Retina (tissue), 1 donor: Measurements from ENCODE around the gene PRKG1.
"Not testable (repeated sequence)": the region's sequence is repeated elsewhere in the genome, so short reads cannot be mapped to it uniquely, and the experiment has no call there.

Experiments used
- DNase-seq: peaks from one replicate; pipeline ENCODE4 v3.0.0-alpha.2; 2016

PRKG1 gene

GRCh38 chr10:51542853-51543252, 468.6 kb downstream of the PRKG1 start:
- DNase-seq = no peak

GRCh38 chr10:51544933-51545332, 470.6 kb downstream of the PRKG1 start:
- DNase-seq = no peak

GRCh38 chr10:51547941-51548340, 473.7 kb downstream of the PRKG1 start:
- DNase-seq = no peak

- no peak for DNase-seq
Measured at GRCh38 chr10:51552879-51553278, 478.6 kb downstream of the PRKG1 start.

DNA sequence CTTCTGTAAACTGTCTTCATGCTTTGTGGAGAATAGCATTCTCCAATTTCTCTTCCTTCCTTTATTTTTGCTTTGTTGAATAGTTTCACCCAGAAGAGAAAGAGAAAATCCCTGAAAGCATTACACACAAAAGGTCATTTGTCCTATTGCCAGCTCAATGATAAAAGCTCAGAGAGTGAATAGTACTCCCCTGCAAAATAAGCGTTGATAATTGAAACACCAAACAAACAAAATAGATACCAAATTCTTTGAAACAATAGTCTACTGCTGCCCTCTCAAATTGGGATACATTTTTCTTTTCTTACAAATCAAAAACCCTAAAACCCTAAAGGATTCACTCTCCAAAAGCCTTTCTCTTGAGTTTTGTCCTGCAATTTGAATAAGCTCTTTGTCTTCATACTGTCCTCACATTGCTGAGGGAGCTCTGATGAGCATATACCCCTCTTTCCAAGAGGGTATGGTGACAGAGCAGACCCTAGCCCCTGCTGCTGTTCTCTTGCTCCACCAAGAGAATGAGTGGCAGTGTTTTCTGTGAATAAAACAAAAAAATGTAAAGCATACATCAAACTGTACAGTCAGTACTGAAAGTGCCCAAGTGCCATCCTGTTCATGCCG, 490.7 kb downstream of the PRKG1 start:
- DNase-seq = no peak

DNA sequence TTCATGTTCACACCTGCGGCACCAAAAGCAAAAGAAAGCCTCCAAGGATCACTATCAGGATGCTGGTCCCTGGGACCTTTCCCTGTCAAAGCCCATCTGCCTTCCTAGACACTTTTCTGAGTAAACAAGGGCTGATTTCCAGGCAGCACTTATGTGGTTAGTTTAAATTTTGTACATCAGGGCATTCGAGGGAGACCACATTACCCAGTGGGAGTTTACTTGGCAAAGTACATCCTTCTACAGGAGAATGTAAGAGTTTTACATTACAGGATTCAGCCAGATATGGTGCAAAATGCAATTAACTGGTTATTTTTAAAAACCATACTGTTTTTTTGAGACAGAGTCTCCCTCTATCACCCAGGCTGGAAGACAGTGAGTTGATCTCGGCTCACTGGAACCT, 493.0 kb downstream of the PRKG1 start:
- no peak for DNase-seq

DNA sequence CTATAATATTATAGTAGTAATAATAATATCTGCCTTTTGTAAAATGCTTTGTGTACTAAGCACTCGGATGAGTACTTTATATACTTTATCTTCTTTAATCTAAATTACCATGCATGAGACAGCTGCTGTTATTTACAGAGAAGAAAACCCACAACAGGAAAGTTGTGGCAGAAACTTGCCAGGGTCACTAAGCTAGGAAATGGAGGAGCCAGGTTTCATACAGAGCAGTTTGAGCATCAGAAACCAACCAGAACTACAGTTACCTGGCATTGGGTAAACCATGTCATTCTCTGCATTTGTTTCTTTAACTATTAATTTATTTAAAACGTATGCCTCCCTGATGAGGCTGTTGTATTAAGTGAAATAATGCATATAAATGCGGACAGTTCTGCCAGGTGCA, 495.2 kb downstream of the PRKG1 start:
- no peak for DNase-seq

DNA sequence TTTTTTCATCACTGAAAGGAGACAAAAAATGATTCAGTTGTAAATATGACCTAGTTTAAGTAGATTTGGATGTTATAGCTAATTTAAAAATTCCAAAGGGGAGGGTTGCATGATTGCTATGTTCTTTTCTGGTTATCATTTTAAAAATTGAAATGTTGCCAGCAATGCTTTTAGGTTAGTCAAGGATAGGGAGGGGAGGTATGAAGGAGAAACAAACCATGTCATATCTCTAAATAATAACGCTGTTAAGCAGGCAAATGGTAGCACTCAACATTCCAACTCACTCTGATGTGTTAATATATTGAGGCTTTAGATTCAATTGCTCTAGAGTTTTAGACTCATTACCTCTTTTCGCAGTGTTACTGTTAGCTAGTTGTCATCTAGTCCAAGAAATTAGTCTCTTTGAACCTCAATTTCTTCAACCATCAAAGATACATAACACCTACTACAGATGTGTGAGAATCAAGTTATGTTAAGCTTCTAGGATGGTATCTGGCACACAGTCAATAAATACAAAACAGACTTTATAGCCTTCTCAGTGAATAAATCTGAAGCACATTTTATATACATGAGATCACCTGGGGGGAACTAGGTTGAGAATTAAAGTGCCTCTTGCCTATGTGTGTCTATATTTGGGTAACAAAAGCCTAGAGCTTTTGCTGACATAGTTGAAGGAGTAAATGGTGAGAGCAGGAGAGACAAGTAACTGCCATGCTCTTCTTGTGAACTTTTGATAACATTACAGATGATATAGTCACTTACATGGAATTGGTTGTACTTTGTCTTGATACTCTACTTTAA, 500.2 kb downstream of the PRKG1 start:
- no peak for DNase-seq

DNA sequence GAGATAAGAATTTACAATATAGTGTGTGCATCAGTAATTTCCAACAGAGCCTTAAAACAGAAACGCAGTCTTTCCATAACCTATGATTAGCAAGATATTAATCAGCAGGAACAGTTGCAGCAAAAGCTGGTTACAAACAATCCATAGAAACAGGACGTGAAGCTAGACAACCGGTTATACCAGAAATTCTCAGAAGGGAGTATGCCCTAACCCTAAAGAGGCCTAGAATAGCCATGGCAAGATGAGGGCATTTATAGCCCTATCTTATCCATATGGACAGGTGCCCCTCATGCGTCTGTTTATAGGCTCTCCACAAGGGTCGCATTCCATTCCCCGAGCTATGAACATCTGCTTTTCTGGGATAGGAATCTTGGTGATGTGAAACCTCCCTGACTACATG, 506.9 kb downstream of the PRKG1 start:
- not testable (repeated sequence) for DNase-seq

GRCh38 chr10:51583976-51584375, 509.7 kb downstream of the PRKG1 start:
- no peak for DNase-seq

GRCh38 chr10:51585742-51586141, 511.5 kb downstream of the PRKG1 start:
- DNase-seq = no peak

DNA sequence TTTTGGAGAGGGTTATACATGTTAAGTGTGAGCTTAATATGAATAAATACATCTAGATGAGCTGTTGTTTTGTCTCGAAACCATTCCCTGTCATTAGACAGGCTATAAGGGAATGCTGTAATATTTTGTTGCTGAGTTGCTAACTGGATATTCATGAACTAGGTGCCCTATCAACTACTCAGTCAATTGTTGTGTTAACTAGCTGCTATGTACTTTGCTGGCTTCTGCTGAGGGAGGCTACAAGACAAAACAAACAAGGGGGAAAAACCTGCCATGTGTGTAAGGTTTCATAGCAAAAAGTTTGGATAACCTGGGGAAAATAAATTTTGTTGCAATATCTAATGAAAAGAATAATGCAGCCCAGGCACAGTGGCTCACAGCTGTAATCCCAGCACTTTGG, 514.7 kb downstream of the PRKG1 start:
- DNase-seq = no peak

DNA sequence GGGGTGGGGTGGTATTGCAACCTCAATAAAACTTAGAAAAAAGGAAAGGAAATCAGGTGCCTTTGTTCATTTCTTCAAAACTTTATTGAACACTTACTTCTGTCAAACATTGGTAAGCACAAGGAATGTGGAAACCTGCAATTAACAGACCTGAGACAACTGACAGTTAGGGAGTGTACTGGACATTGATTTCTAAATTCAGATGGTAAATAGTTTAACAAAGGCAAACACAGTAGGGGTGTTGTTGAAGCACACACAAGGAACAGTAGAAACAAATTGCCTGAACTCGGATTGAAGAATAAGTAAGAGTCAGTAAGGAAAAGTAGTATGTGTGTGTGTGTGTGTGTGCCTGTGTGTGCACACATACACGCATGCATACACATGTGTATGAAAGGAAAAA, 516.5 kb downstream of the PRKG1 start:
- DNase-seq = no peak

- no peak for DNase-seq
Measured at GRCh38 chr10:51596695-51597094, 522.4 kb downstream of the PRKG1 start.

DNA sequence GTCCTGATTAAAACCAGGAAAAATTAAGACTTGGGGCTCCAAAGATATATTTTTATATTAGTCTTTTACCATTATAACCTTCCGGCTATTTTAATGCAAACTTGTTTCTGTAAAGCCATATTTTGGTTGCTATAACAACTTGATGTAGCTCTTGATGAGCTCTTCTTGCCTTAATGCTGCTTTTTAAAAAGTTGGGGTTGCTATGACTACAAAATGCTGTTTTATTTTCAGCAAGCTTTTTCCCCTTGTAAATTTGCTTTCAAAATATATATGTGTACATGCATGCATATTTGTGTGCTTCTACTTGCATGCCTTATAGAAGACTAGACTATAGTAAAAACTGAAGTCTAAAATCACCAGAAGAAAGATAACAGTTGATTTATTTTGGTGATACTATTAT, 525.4 kb downstream of the PRKG1 start:
- no peak for DNase-seq

GRCh38 chr10:51602326-51602725, 528.0 kb downstream of the PRKG1 start:
- DNase-seq = no peak

- DNase-seq = no peak
Measured at GRCh38 chr10:51604579-51604978, 530.3 kb downstream of the PRKG1 start.

- DNase-seq = no peak
Measured at GRCh38 chr10:51606825-51607462, 532.7 kb downstream of the PRKG1 start.

GRCh38 chr10:51607463-51607835, 533.2 kb downstream of the PRKG1 start:
- DNase-seq = no peak

GRCh38 chr10:51608211-51608610, 533.9 kb downstream of the PRKG1 start:
- no peak for DNase-seq

DNA sequence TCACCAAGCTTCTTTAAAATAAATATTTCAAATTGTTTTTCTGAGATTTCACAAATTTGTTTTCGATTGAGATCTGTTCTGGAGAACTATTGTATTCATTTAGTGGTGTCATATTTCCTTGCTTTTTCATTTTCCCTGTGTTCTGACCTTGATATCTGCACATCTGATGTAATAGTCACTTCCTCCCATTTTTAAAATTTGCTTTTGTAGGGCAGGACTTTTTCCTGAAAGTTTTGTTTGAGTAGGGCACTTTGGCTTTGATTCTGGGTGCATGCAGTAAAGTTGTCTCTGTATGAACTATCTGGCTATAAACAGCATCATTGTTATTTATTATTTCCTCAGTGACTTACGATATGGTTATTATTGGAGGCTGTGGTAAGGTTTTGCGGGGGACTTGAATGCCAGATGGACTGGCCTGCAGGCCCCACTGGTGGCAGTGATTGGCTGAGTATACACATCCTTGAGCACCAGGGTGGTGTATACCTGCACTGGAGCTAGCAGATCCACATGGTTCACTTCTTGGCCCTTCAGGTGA, 541.5 kb downstream of the PRKG1 start:
- DNase-seq = no peak

DNA sequence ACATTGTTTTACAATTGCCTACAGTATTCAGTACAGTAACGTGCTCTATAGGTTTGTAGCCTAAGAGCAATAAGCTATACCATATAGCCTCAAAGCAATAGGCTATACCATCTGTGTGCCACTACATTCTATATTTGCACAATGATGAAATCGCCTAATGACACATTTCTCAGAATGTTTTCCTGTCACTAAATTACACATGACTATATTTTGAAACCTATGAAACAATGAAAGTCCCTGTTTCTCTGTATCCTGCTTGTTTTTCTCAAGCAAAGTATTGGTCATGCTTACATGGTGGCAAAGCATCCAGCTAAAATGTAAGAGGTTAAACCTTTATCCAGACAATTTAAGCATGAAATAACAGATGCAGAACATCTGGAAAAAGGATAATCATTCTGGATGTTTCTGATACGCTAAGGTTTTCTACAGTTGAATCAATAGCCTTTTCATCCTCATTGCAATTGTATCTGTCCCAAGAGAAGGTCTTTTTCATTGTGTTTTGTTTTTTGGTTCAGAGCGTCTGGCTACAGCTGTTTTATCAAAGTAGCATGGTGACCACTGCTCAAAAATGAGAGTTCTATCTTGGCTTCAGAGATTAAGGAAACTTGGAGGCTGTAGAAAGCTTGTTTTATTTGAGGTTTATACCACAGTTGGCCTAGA, 543.4 kb downstream of the PRKG1 start:
- DNase-seq = no peak

- DNase-seq = no peak
Measured at GRCh38 chr10:51619365-51619764, 545.1 kb downstream of the PRKG1 start.
